Posterior cingulate gyrus (tissue), 11 donors: ENCODE results near the gene DELE1.

Source experiments
- DNase-seq, 10 donors: peaks; one replicate each; pipeline versions ENCODE4 v3.0.0 to v3.0.0-alpha.2; 2020 to 2021; ENCODE audit warnings: mixed read lengths in 3 of 10
- intact Hi-C: fragments of 100-400 bp; cut with DNase I; formaldehyde crosslinking; loops from one replicate; pipeline ENCODE4 v1.15.1; 2023

The DELE1 gene

GRCh38 chr5:141950207-141951005 lies 26.7 kb downstream of the DELE1 start:
- no peak for DNase-seq
- intact Hi-C loops, result no loop called here

GRCh38 chr5:141951332-141951781 lies 27.7 kb downstream of the DELE1 start:
- DNase-seq, result no peak

GRCh38 chr5:141952020-141952419 lies 28.3 kb downstream of the DELE1 start:
- DNase-seq, result no peak
- intact Hi-C loops, result no loop called here

More at GRCh38 chr5:141951332-141951781, 27.7 kb downstream of the DELE1 start:
- intact Hi-C loops, result no loop called here

- DNase-seq, result no peak
- intact Hi-C loops, result no loop called here
Observed at GRCh38 chr5:141954194-141954593, 30.5 kb downstream of the DELE1 start.

GRCh38 chr5:141957367-141957996 lies 33.8 kb downstream of the DELE1 start:
- intact Hi-C loops, result no loop called here
- peak in 1 of 10 donors; percentile 66 for DNase-seq

DNA sequence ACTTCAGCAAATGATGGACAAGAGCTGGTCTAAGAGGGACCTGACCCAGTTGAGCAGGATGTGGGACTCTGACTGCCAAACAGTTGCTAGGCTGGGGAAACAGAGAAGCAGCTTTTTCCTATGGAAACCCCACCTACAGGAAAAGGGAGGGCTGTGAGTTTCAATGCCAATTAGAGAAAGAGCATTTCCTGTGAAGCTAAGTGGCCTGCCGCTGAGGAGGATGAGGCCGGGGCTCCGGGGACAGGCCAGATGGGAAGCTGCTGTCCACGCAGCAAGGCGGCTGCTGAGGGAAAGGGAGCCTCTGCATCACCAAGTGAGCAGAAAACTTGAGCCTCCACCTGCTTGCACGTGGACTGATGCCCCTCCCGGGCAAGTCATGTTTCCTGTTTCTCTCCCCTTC lies 34.4 kb downstream of the DELE1 start, which contains the start of gene PCDH12:
Gene PCDH12 (minus strand): TSS at position 90 of the 400 bp plus-strand sequence. CDS start 351 bp downstream, outside the sequence.
- peak in 1 of 10 donors; percentile 79 for DNase-seq
- intact Hi-C loops, result no loop called here

DNA sequence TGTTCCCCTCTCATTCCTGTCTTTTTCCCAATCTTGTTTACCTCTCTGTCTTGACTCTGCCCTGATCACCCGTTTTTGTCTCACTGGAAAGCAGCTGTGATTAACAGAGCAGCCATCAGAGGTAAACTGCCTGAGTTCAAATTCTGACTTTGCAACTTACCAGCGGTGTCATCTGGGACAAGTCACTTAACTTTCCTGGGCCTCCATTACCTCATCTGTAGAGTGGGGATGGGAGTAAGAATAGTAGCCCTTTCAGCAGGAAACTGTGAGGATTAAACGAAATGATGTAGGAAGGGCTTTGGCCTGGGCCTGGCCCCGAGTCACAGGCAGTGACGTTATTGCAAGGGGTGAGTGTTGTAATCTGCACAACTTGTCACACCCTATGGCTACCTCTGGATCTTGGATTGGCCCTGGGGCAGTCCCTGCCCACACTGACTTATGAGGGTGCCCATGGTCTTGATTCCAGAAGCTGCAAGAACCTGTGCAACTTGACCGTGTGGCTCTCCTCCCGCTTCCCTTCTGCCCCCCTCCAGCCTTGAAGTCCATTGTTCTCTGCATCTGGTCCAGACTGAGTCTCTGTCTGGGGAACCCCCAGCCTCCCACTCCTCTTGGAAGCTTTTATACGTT lies 35.0 kb downstream of the DELE1 start:
- DNase-seq, result no peak

GRCh38 chr5:141960018-141960417 lies 36.3 kb downstream of the DELE1 start:
- DNase-seq, result peak in 1 of 10 donors; percentile 84
- intact Hi-C loops, result loop anchor here (1.0 to 10.0 kb wide), 5 partner anchors 37 to 295 kb away; partner anchors contain the start of genes DELE1 and PCDH1

More for the DNA sequence above, 35.0 kb downstream of the DELE1 start:
- intact Hi-C loops, result no loop called here

GRCh38 chr5:141960449-141961323 lies 37.0 kb downstream of the DELE1 start:
- intact Hi-C loops, result loop anchor here (1.0 to 10.0 kb wide), 5 partner anchors 38 to 295 kb away; partner anchors contain the start of genes DELE1 and PCDH1
- DNase-seq, result peak; percentile 80 to 98 (median 92)

DNA sequence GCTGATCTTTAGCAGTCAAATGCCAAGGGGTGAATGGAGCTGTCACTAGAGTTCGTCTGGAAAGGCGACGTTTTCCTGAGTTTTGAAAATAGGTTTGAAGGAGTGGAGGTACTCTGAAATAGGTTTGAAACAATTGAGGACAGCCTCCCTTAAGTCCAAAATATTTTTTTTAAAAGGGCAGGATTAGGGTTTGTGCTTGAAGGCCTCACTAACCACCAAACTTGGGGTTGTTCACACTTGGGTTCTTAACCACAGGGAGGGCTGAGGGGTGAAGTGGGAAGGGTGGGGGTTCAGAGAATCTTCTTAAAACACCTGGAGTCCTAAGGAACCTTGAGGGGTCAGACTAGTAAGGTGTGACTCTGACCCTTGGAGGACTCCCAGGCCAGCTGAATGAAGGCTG lies 37.8 kb downstream of the DELE1 start:
- no peak for DNase-seq
- intact Hi-C loops, result loop anchor here (2.0 to 10.0 kb wide), 3 partner anchors 39 to 147 kb away; partner anchors contain the start of genes DELE1 and PCDH1

DNA sequence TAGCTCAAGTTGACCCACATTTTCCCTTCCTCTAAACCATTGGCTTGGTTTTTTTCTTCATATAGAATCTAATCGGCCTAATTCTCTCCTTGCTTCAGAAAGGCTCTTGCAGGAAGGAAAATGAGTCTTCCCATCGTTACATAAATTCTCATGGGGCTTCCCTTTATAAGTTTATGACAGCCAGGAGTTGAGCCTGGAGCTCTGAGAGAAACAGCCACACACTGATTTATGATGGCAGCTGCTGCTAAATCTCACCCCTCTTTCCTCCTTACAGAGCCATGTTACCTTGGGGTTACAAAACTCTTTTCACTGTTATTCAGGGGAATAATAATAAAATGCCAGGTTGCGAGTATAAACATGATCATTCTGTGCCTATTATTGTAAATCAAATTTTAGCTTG lies 40.0 kb downstream of the DELE1 start:
- intact Hi-C loops, result loop anchor here (5.0 to 10.0 kb wide), 2 partner anchors 86 to 149 kb away; partner anchors contain the start of gene PCDH1

GRCh38 chr5:141965071-141965470 lies 41.4 kb downstream of the DELE1 start:
- DNase-seq, result no peak
- intact Hi-C loops, result loop anchor here (10.0 kb wide), 1 partner anchor 150 kb away; no protein-coding TSS in a partner anchor

More for the DNA sequence above, 40.0 kb downstream of the DELE1 start:
- DNase-seq, result no peak

DNA sequence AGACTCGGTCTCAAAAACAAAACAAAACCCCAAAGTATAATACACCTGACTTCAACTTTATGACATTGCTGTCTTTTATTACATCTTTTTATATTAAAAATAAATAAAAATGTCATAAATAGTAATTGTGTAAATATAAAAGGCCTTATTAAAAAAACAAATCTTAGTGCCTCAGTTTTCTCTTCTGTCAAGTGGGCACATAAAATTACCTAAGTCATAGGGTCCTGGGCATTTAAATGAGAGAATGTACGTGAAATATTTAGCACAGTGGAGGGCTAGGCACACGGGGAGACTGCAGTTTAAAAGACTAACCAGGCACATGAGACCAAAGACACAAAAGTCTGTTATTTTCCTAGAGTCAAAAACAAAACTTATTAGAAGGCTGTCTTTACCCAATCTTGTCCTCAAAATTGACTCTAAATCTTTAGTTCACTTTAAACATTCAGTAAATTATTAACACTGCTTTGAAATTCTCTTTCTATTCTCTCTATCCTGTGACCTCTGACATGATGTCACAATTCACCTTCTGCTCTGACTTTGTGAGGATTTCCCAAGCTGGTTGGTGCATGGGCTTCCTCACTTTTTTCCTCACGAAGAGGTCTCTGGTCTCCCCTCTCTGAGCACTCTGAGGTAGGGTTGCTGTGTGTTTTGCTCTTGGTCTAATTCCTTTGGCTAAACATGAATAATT lies 42.7 kb downstream of the DELE1 start:
- DNase-seq, result no peak
- intact Hi-C loops, result loop anchor here (10.0 kb wide), 1 partner anchor 152 kb away; no protein-coding TSS in a partner anchor

GRCh38 chr5:141966963-141967333 lies 43.3 kb downstream of the DELE1 start:
- intact Hi-C loops, result loop anchor here (10.0 kb wide), 1 partner anchor 152 kb away; no protein-coding TSS in a partner anchor
- DNase-seq, result no peak

DNA sequence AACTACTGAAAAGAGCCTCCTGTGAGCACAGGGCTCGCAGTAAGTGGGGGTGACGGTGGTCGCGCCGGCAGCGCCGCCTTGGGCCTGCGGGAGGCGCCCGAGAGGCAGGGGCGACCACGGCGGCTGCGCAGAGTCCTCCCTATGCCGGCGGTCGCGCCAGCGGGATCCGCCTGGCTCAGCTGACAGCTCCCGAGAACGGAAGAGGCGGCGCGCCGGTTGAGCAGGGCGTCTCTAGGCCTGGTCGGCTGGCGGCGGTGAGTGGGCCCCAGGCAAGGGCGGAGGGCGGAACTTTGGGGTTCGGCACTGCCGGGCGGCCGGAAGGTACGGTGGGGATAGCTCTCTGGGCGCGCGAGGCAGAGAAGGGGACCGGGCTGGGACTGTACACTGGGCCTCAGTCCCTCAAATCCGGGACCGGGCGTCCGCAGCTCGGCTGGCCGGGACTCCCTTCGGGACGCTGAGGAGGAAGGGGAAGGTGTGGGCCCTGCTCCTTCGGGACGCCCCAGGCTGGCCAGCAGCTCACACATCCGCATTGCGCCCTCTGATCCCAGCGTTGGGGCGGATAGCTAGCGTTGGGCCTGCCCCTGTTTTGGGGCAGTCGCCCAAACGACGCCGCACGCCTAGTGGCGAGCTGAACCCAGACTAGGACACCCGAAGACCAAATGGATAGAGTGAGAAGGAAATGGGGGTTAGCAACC lies 45.4 kb downstream of the DELE1 start, which contains the start of gene RNF14:
Gene RNF14 (plus strand): TSS at position 192 of the 695 bp plus-strand sequence. CDS start 4,484 bp downstream, outside the sequence.
- peak; percentile 82 to 99 (median 92) for DNase-seq
- intact Hi-C loops, result loop anchor here (10.0 kb wide), 1 partner anchor 154 kb away; no protein-coding TSS in a partner anchor

GRCh38 chr5:141969783-141970771 lies 46.4 kb downstream of the DELE1 start:
- DNase-seq, result no peak
- intact Hi-C loops, result loop anchor here (10.0 kb wide), 1 partner anchor 155 kb away; no protein-coding TSS in a partner anchor
